ENCODE measurements around the gene IKZF3. TPM values are rescaled to one million over a fixed set of nuclear protein-coding genes. Genes with fewer than 3 reads are reported as not detected.

IKZF3 gene
- total RNA-seq, 2 donors from 2014 or later = 4.8 to 5.6 TPM

- TF ChIP-seq CTCF (IDR thresholded peaks at IDR 0.05) = no peak
- H3K9me3 ChIP-seq = peaks cover 12% of the 10 kb centered on the region
- DNase-seq (ENCODE audit: low spot score) = no peak
- H3K4me3 ChIP-seq = no peak overlapping the region
- H3K27ac ChIP-seq = no peak overlapping the region
- H3K27me3 ChIP-seq (replicated peaks; ENCODE audit: insufficient read depth) = no peaks in the 10 kb centered on the region
- no peaks in the 10 kb centered on the region for H3K4me1 ChIP-seq (ENCODE audit: control insufficient read depth in 1 of 2, low read depth in 2 of 2)
- no peak for ATAC-seq (ENCODE audit: insufficient number of reproducible peaks, low FRiP score, low read depth)
- H3K36me3 ChIP-seq = no peaks in the 10 kb centered on the region
These were observed 22.9 kb downstream of the IKZF3 start for GRCh38 chr17:39841134-39841683.

- Histone ChIP-seq H3K36me3 (no peaks in the 10 kb centered on the region), H3K4me1 (ENCODE audit: control insufficient read depth in 1 of 2, low read depth in 2 of 2) (no peaks in the 10 kb centered on the region), H3K9me3 (peaks cover 12% of the 10 kb centered on the region), H3K4me3 (no peak overlapping the region), H3K27me3 (replicated peaks; ENCODE audit: insufficient read depth) (no peaks in the 10 kb centered on the region), H3K27ac (no peak overlapping the region)
- TF ChIP-seq CTCF (IDR thresholded peaks at IDR 0.05) = no peak
- DNase-seq (ENCODE audit: low spot score) (no peak), ATAC-seq (ENCODE audit: insufficient number of reproducible peaks, low FRiP score, low read depth) (no peak)
These were observed 25.3 kb downstream of the IKZF3 start for GRCh38 chr17:39838784-39839183.

- Histone ChIP-seq H3K27me3 (replicated peaks; ENCODE audit: insufficient read depth) (no peaks in the 10 kb centered on the region), H3K4me3 (no peak overlapping the region), H3K27ac (no peak overlapping the region), H3K36me3 (no peaks in the 10 kb centered on the region), H3K4me1 (ENCODE audit: control insufficient read depth in 1 of 2, low read depth in 2 of 2) (no peaks in the 10 kb centered on the region), H3K9me3 (peaks cover 12% of the 10 kb centered on the region)
- no peak for TF ChIP-seq CTCF (IDR thresholded peaks at IDR 0.05)
- ATAC-seq (ENCODE audit: insufficient number of reproducible peaks, low FRiP score, low read depth) = no peak
- DNase-seq (ENCODE audit: low spot score) = no peak
These were observed 26.1 kb downstream of the IKZF3 start for GRCh38 chr17:39838057-39838456.

- Histone ChIP-seq H3K27ac (no peak overlapping the region), H3K36me3 (no peaks in the 10 kb centered on the region), H3K4me3 (no peak overlapping the region), H3K27me3 (replicated peaks; ENCODE audit: insufficient read depth) (no peaks in the 10 kb centered on the region), H3K9me3 (peaks cover 12% of the 10 kb centered on the region), H3K4me1 (ENCODE audit: control insufficient read depth in 1 of 2, low read depth in 2 of 2) (no peaks in the 10 kb centered on the region)
- DNase-seq (ENCODE audit: low spot score) (no peak), ATAC-seq (ENCODE audit: insufficient number of reproducible peaks, low FRiP score, low read depth) (no peak)
- no peak for TF ChIP-seq CTCF (IDR thresholded peaks at IDR 0.05)
These were observed 28.0 kb downstream of the IKZF3 start for GRCh38 chr17:39836117-39836516.

GRCh38 chr17:39835038-39835786, 28.9 kb downstream of the IKZF3 start:
- Histone ChIP-seq H3K36me3 (no peaks in the 10 kb centered on the region), H3K4me1 (ENCODE audit: control insufficient read depth in 1 of 2, low read depth in 2 of 2) (no peaks in the 10 kb centered on the region), H3K4me3 (no peak overlapping the region), H3K27ac (no peak overlapping the region), H3K9me3 (peaks cover 12% of the 10 kb centered on the region), H3K27me3 (replicated peaks; ENCODE audit: insufficient read depth) (no peaks in the 10 kb centered on the region)
- DNase-seq (ENCODE audit: low spot score) (no peak), ATAC-seq (ENCODE audit: insufficient number of reproducible peaks, low FRiP score, low read depth) (no peak)
- no peak for TF ChIP-seq CTCF (IDR thresholded peaks at IDR 0.05)

Data from thoracic aorta (tissue), 2 donors.